SK-N-MC (cell line): ENCODE data around the gene CLEC16A.

ENCODE experiments used
- EZH2 ChIP-seq: fragments of 200-600 bp; sonication (generic); IDR thresholded peaks from one replicate; pipeline ENCODE4 v1.6.1; 2017; ENCODE audit warnings: antibody characterized with exemption
- POLR2AphosphoS5 ChIP-seq: IDR thresholded peaks from 2 replicates; pipeline ENCODE4 v1.6.1; 2012; ENCODE audit warnings: mild to moderate bottlenecking, low read depth, low read length, borderline replicate concordance

DNA sequence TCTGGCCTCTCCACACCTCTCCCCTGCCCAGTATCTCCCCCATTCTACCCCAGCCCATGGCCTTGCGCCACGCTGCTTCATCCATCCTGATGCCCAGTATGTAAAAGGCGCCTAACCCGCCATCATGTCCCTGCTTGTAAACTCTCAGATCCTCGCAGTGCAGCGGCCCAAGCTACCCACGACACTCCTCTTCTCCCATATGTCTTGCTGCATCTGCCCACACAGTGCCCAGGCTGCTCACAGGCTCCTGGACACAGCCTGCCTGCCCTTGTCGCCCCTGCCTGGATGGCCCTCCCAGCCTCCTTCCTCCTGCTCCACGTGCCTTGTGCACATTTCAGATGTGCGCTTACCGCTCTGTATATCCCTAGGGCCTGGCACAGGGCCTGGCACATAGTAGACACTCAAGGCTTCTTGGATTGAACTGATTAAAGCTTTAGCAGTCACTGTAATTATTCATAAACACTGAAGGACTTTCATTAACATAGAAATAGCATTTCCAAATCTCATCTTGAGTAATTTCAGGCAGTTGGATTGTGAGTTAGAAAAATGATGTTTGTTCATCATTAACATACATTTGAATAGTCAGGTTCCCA is 129.1 kb downstream of the CLEC16A start:
- no peak for TF ChIP-seq POLR2AphosphoS5
- TF ChIP-seq EZH2 = no peak
